Left lung (tissue), 10 donors: ENCODE measurements around the gene SLC25A21. TPM values are rescaled to one million over a fixed set of nuclear protein-coding genes. Genes with fewer than 3 reads are reported as not detected.

Experiments
- ATAC-seq: fragments of 200-7000 bp; cut with Tn5 transposase; one replicate; pipeline ENCODE4 v1.9.1; 2020; ENCODE audit warnings: moderate library complexity
- DNase-seq, 4 donors: peaks; one replicate each; pipeline ENCODE4 v3.0.0-alpha.2; 2013 to 2020
- H3K27ac ChIP-seq, 2 donors: fragments of 200-600 bp; sonication (generic) in 1 of 2; one replicate each; pipeline versions ENCODE4 v1.5.0 to v1.8.0; 2020 to 2021
- H3K27me3 ChIP-seq, 2 donors: fragments of 200-600 bp; sonication (generic) in 1 of 2; one replicate each; pipeline versions ENCODE4 v1.5.0 to v1.8.0; 2020 to 2021
- H3K36me3 ChIP-seq, 2 donors: fragments of 200-600 bp; sonication (generic) in 1 of 2; one replicate each; pipeline versions ENCODE4 v1.5.0 to v1.8.0; 2020 to 2021
- H3K4me1 ChIP-seq, 2 donors: fragments of 200-600 bp; one replicate each; pipeline ENCODE4 v1.8.0; 2021
- H3K4me3 ChIP-seq, 2 donors: fragments of 200-600 bp; sonication (generic) in 1 of 2; one replicate each; pipeline versions ENCODE4 v1.5.0 to v1.8.0; 2020 to 2021; ENCODE audit warnings: mild to moderate bottlenecking in 1 of 2
- H3K9me3 ChIP-seq, 2 donors: fragments of 200-600 bp; sonication (generic) in 1 of 2; one replicate each; pipeline versions ENCODE4 v1.5.0 to v1.8.0; 2020 to 2021
- intact Hi-C, 2 donors: fragments of 100-400 bp; cut with DNase I; formaldehyde crosslinking; loops; one replicate each; pipeline versions ENCODE4 v1.11.2 to v1.14.2; 2022
- polyA plus RNA-seq, 6 donors: library from polyadenylated mRNA; unstranded; fragments of 120-200 nt; gene quantifications; one replicate each; pipeline ENCODE4 v1.2.1, GENCODE V29; 2013; ENCODE audit not compliant: insufficient read length in 6 of 6
- total RNA-seq, 2 donors: library from RNA; stranded (reverse); fragmentation: NEBNext Ultra II Directional; extraction: Animal tissue kit (Norgen Biotek cat#: 25700); gene quantifications; one replicate each; pipeline ENCODE4 v1.2.1, GENCODE V29; 2021
- TF ChIP-seq, protein P1 (sequence below), 2 donors: fragments of 200-600 bp; sonication (generic) in 1 of 2; IDR thresholded peaks; one replicate each; pipeline versions ENCODE4 v1.5.0 to v1.8.0; 2021; ENCODE audit warnings: antibody characterized with exemption in 2 of 2
- donor health status: DM: no; HTN: yes; CAD: no.
- donor health status: DM: no; HTN: no; CAD: no.

The SLC25A21 gene
- total and polyA plus RNA-seq, 8 donors, result 0.47 to 3.7 (median 2.7) TPM

- DNase-seq, result no peak
Observed at GRCh38 chr14:36950812-36951211, 221.6 kb downstream of the SLC25A21 start.

GRCh38 chr14:36949371-36949770, 223.0 kb downstream of the SLC25A21 start:
- H3K36me3 ChIP-seq, result no peaks in the 10 kb centered on the region
- ATAC-seq (no peak), DNase-seq (no peak)
- intact Hi-C loops, result no loop called here
- H3K4me3 ChIP-seq, result no peak overlapping the region
- H3K9me3 ChIP-seq, result no peaks in the 10 kb centered on the region
- H3K4me1 ChIP-seq, result no peaks in the 10 kb centered on the region
- H3K27me3 ChIP-seq, result no peaks in the 10 kb centered on the region
- TF ChIP-seq, protein P1, sequence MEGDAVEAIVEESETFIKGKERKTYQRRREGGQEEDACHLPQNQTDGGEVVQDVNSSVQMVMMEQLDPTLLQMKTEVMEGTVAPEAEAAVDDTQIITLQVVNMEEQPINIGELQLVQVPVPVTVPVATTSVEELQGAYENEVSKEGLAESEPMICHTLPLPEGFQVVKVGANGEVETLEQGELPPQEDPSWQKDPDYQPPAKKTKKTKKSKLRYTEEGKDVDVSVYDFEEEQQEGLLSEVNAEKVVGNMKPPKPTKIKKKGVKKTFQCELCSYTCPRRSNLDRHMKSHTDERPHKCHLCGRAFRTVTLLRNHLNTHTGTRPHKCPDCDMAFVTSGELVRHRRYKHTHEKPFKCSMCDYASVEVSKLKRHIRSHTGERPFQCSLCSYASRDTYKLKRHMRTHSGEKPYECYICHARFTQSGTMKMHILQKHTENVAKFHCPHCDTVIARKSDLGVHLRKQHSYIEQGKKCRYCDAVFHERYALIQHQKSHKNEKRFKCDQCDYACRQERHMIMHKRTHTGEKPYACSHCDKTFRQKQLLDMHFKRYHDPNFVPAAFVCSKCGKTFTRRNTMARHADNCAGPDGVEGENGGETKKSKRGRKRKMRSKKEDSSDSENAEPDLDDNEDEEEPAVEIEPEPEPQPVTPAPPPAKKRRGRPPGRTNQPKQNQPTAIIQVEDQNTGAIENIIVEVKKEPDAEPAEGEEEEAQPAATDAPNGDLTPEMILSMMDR (IDR thresholded peaks at IDR 0.05), result no peak
- no peak overlapping the region for H3K27ac ChIP-seq

More at GRCh38 chr14:36950812-36951211, 221.6 kb downstream of the SLC25A21 start:
- no peaks in the 10 kb centered on the region for H3K9me3 ChIP-seq
- no peak for ATAC-seq
- no peak overlapping the region for H3K4me3 ChIP-seq
- intact Hi-C loops, result no loop called here
- no peaks in the 10 kb centered on the region for H3K27me3 ChIP-seq
- no peaks in the 10 kb centered on the region for H3K4me1 ChIP-seq
- TF ChIP-seq, protein P1 (IDR thresholded peaks at IDR 0.05), result no peak
- no peaks in the 10 kb centered on the region for H3K36me3 ChIP-seq
- H3K27ac ChIP-seq, result no peak overlapping the region

DNA sequence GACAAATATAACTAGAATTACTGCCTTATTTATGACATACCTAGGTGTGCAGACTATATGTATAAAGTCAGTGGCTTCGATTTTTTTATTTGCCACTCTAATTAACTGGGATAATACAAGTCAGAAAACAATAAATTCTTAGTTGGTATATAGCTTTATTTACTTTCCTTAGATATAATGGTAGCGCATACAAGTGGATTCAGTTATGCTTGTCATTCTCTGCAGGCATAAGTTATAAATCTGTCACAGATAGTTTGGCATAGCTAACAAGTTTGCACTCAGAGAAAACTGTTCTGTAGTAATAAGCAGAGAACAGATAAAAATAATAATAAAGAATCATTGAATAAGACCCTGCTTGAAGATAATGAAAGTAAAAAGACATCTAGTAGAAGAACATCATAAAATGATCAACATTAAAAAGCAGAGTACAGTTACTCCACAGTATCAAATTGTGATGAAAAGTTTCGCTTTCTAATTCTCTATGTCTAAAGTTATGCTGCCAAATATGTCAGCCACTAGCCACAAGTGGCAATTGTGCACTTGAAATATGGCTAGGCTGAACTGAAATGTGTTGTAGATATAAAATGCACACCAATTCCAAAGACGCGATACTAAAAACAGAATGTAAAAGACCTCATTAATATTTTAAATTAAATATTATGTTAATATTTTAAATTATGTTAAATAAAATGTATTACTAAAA, 224.1 kb downstream of the SLC25A21 start:
- H3K9me3 ChIP-seq, result no peaks in the 10 kb centered on the region
- ATAC-seq, result no peak
- H3K4me3 ChIP-seq, result no peak overlapping the region
- H3K36me3 ChIP-seq, result no peaks in the 10 kb centered on the region
- H3K27ac ChIP-seq, result no peak overlapping the region
- TF ChIP-seq, protein P1 (IDR thresholded peaks at IDR 0.05), result no peak
- no peaks in the 10 kb centered on the region for H3K4me1 ChIP-seq
- no peaks in the 10 kb centered on the region for H3K27me3 ChIP-seq
- DNase-seq, result no peak
- intact Hi-C loops, result no loop called here

- Histone ChIP-seq H3K4me1 (no peaks in the 10 kb centered on the region), H3K9me3 (no peaks in the 10 kb centered on the region), H3K36me3 (no peaks in the 10 kb centered on the region), H3K27me3 (no peaks in the 10 kb centered on the region), H3K27ac (no peak overlapping the region), H3K4me3 (no peak overlapping the region)
- no peak for DNase-seq
- TF ChIP-seq, protein P1 (IDR thresholded peaks at IDR 0.05), result no peak
- intact Hi-C loops, result no loop called here
- no peak for ATAC-seq
Observed at GRCh38 chr14:36947362-36947761, 225.0 kb downstream of the SLC25A21 start.

DNA sequence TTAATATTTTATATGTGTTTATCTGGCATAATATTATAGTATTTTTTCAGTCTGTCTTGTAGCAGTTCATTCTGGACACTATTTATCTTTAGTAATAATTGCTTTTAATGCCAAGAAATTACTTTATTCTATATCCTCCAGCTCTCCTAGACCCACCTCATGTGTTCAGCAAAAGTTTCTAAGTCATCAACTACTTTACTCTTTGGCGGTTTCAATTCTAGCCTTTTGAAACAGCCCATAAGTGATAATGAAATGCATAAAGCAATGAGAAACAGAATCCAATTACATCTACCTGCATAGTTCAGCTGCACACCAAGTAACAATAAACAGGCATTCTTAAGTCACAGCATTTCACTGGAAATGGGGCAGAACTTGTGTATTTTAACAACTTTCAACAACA, 225.5 kb downstream of the SLC25A21 start:
- Histone ChIP-seq H3K36me3 (no peaks in the 10 kb centered on the region), H3K4me1 (no peaks in the 10 kb centered on the region), H3K4me3 (no peak overlapping the region), H3K9me3 (no peaks in the 10 kb centered on the region), H3K27ac (no peak overlapping the region), H3K27me3 (no peaks in the 10 kb centered on the region)
- TF ChIP-seq, protein P1 (IDR thresholded peaks at IDR 0.05), result no peak
- intact Hi-C loops, result no loop called here
- DNase-seq, result no peak
- ATAC-seq, result no peak
